PC-3 (cell line): ENCODE measurements around the gene LRCOL1.

ENCODE experiments used
- CTCF ChIP-seq: fragments of 300-600 bp; sonication (generic); conservative IDR thresholded peaks from 2 replicates; pipeline ENCODE4 v1.5.1; 2017; ENCODE audit warnings: antibody characterized with exemption, low read depth, mild to moderate bottlenecking, low read length
- EZH2 ChIP-seq: fragments of 300-600 bp; sonication (generic); IDR thresholded peaks from one replicate; pipeline ENCODE4 v1.6.1; 2017; ENCODE audit warnings: antibody characterized with exemption, mild to moderate bottlenecking, low read length; ENCODE audit not compliant: unreplicated experiment
- EZH2phosphoT487 ChIP-seq: fragments of 300-600 bp; sonication (generic); IDR thresholded peaks from 2 replicates; pipeline ENCODE4 v1.6.1; 2018; ENCODE audit warnings: mild to moderate bottlenecking, antibody characterized with exemption, low read length, borderline replicate concordance

- TF ChIP-seq CTCF (no peak), EZH2 (no peak), EZH2phosphoT487 (no peak)
These were observed 29.6 kb downstream of the LRCOL1 start for GRCh38 chr12:132580701-132581292.
